MM.1S (cell line): Measurements from ENCODE around the gene NAA10.
"Not testable (repeated sequence)": the region's sequence is repeated elsewhere in the genome, so short reads cannot be mapped to it uniquely, and the experiment has no call there.

Source experiments
- DNase-seq: peaks from one replicate; pipeline ENCODE4 v3.0.0-alpha.2; 2015
- H2AFZ ChIP-seq: fragments of 300-600 bp; sonication (generic); 2 replicates; pipeline ENCODE4 v1.6.0; 2016; ENCODE audit warnings: antibody characterized with exemption, low read length
- H3F3A ChIP-seq: fragments of 300-600 bp; sonication (generic); 2 replicates; pipeline ENCODE4 v1.6.1; 2016; ENCODE audit warnings: mild to moderate bottlenecking, antibody characterized with exemption, low read length, moderate library complexity, mixed read lengths; ENCODE audit not compliant: insufficient read depth
- H3K27ac ChIP-seq: fragments of 300-600 bp; sonication (generic); 2 replicates; pipeline ENCODE4 v1.5.1; 2016; ENCODE audit warnings: mild to moderate bottlenecking, low read length
- H3K27me3 ChIP-seq: fragments of 300-600 bp; sonication (generic); replicated peaks from 2 replicates; pipeline ENCODE4 v1.6.0; 2016; ENCODE audit warnings: low read length; ENCODE audit not compliant: insufficient read depth
- H3K36me3 ChIP-seq: fragments of 300-600 bp; sonication (generic); replicated peaks from 2 replicates; pipeline ENCODE4 v1.6.1; 2016; ENCODE audit warnings: mild to moderate bottlenecking, low read length, mixed read lengths; ENCODE audit not compliant: insufficient read depth
- H3K4me1 ChIP-seq: fragments of 300-600 bp; sonication (generic); 2 replicates; pipeline ENCODE4 v1.6.1; 2016; ENCODE audit warnings: low read length, mixed read lengths
- H3K4me2 ChIP-seq: fragments of 300-600 bp; sonication (generic); 2 replicates; pipeline ENCODE4 v1.6.0; 2016; ENCODE audit warnings: low read depth, low read length
- H3K4me3 ChIP-seq: fragments of 300-600 bp; sonication (generic); 2 replicates; pipeline ENCODE4 v1.5.1; 2016; ENCODE audit warnings: low read length, mixed read lengths
- H3K79me2 ChIP-seq: fragments of 300-600 bp; sonication (generic); 2 replicates; pipeline ENCODE4 v1.6.1; 2016; ENCODE audit warnings: mixed run types, low read length, mixed read lengths
- H3K9ac ChIP-seq: fragments of 300-600 bp; sonication (generic); 2 replicates; pipeline ENCODE4 v1.6.1; 2016; ENCODE audit warnings: low read length, mixed read lengths
- H3K9me2 ChIP-seq: fragments of 300-600 bp; sonication (generic); replicated peaks from 2 replicates; pipeline ENCODE4 v1.6.1; 2016; ENCODE audit warnings: mild to moderate bottlenecking, low read length, mixed read lengths; ENCODE audit not compliant: insufficient read depth
- H3K9me3 ChIP-seq: fragments of 300-600 bp; sonication (generic); replicated peaks from 2 replicates; pipeline ENCODE4 v1.6.1; 2016; ENCODE audit warnings: mild to moderate bottlenecking, low read length, mixed read lengths; ENCODE audit not compliant: insufficient read depth
- H4K20me1 ChIP-seq: fragments of 300-600 bp; sonication (generic); 2 replicates; pipeline ENCODE4 v1.6.1; 2016; ENCODE audit warnings: mild to moderate bottlenecking, low read length, moderate library complexity, mixed read lengths; ENCODE audit not compliant: insufficient read depth
- CTCF ChIP-seq: fragments of 300-600 bp; sonication (generic); IDR thresholded peaks from 2 replicates; pipeline ENCODE4 v1.5.1; 2016; ENCODE audit warnings: antibody characterized with exemption, low read length, mixed read lengths
- EZH2 ChIP-seq: fragments of 300-600 bp; sonication (generic); optimal IDR thresholded peaks from 2 replicates; pipeline ENCODE3; 2017; ENCODE audit warnings: low read depth, mild to moderate bottlenecking, antibody characterized with exemption, low read length, mixed read lengths
- EZH2phosphoT487 ChIP-seq: fragments of 300-600 bp; sonication (generic); IDR thresholded peaks from 2 replicates; pipeline ENCODE4 v1.6.1; 2018; ENCODE audit warnings: antibody characterized with exemption, low read length

NAA10 gene

GRCh38 chrX:153981231-153981630 lies 46.4 kb upstream of the NAA10 start:
- Histone ChIP-seq H3K27ac (peak overlapping the region; percentile 81), H3K36me3 (no peaks in the 10 kb centered on the region), H3F3A (peaks cover 26% of the 10 kb centered on the region), H3K79me2 (no peaks in the 10 kb centered on the region), H3K9me3 (no peaks in the 10 kb centered on the region), H3K4me2 (peak overlapping the region; percentile 26), H3K4me1 (peaks cover 39% of the 10 kb centered on the region), H2AFZ (no peak overlapping the region), H4K20me1 (no peaks in the 10 kb centered on the region), H3K4me3 (no peak overlapping the region), H3K9ac (no peak overlapping the region), H3K27me3 (no peaks in the 10 kb centered on the region), H3K9me2 (no peaks in the 10 kb centered on the region)
- TF ChIP-seq EZH2phosphoT487: no peak
- TF ChIP-seq EZH2: no peak
- TF ChIP-seq CTCF: no peak
- DNase-seq: no peak

GRCh38 chrX:153980394-153980793 lies 45.6 kb upstream of the NAA10 start:
- not testable (repeated sequence) for H3K9me3 ChIP-seq, H3K36me3 ChIP-seq, H4K20me1 ChIP-seq, H3K4me3 ChIP-seq, H3K79me2 ChIP-seq, H3K9me2 ChIP-seq, H2AFZ ChIP-seq, H3K9ac ChIP-seq, H3K27me3 ChIP-seq
- DNase-seq: peak; percentile 61
- peak overlapping the region; percentile 37; the same call in 1 of the 2 replicates for H3K4me2 ChIP-seq
- H3K27ac ChIP-seq: peak overlapping the region; percentile 81; the same call in 1 of the 2 replicates
- H3K4me1 ChIP-seq: peaks cover 38% of the 10 kb centered on the region
- peaks cover 26% of the 10 kb centered on the region for H3F3A ChIP-seq

- Histone ChIP-seq H3K4me3 (no peak overlapping the region), H3K9me3 (no peaks in the 10 kb centered on the region), H3F3A (peaks cover 19% of the 10 kb centered on the region; the same call in 1 of the 2 replicates), H3K27ac (no peak overlapping the region), H3K4me1 (peaks cover 5% of the 10 kb centered on the region; the same call in 1 of the 2 replicates), H3K36me3 (no peaks in the 10 kb centered on the region), H3K9ac (no peak overlapping the region), H3K27me3 (no peaks in the 10 kb centered on the region), H3K9me2 (no peaks in the 10 kb centered on the region), H4K20me1 (no peaks in the 10 kb centered on the region), H3K79me2 (peaks cover 27% of the 10 kb centered on the region), H3K4me2 (no peak overlapping the region), H2AFZ (no peak overlapping the region)
- TF ChIP-seq EZH2phosphoT487 (no peak), CTCF (no peak), EZH2 (no peak)
- DNase-seq: no peak
These were observed 40.0 kb upstream of the NAA10 start for GRCh38 chrX:153974726-153975286.

GRCh38 chrX:153974003-153974725 lies 39.3 kb upstream of the NAA10 start:
- Histone ChIP-seq H3K4me1 (peaks cover 5% of the 10 kb centered on the region; the same call in 1 of the 2 replicates), H3K4me3 (no peak overlapping the region), H3K27me3 (no peaks in the 10 kb centered on the region), H4K20me1 (no peaks in the 10 kb centered on the region), H3K9ac (no peak overlapping the region), H3K27ac (no peak overlapping the region), H2AFZ (no peak overlapping the region), H3K79me2 (peaks cover 33% of the 10 kb centered on the region), H3F3A (peaks cover 26% of the 10 kb centered on the region), H3K36me3 (no peaks in the 10 kb centered on the region), H3K4me2 (peak overlapping the region; percentile 82; the same call in 1 of the 2 replicates), H3K9me3 (no peaks in the 10 kb centered on the region), H3K9me2 (no peaks in the 10 kb centered on the region)
- no peak for DNase-seq
- TF ChIP-seq EZH2 (no peak), EZH2phosphoT487 (no peak), CTCF (no peak)
